AG04449 (cell line): ENCODE results near the gene CFL2.
"Not testable (repeated sequence)": the region's sequence is repeated elsewhere in the genome, so short reads cannot be mapped to it uniquely, and the experiment has no call there.

Experiments
- CTCF ChIA-PET: fragments of 350-600 bp; formaldehyde crosslinking; extraction: SDS; loops from one replicate; lab custom pipeline; 2021; ENCODE audit warnings: antibody characterized with exemption; lab: Yijun Ruan, JAX
- POLR2A ChIA-PET: fragments of 400-600, 350-600 bp; formaldehyde crosslinking; extraction: SDS; loops from one replicate; lab custom pipeline; 2020; ENCODE audit warnings: antibody characterized with exemption, inconsistent platforms; lab: Yijun Ruan, JAX
- DNase-seq: peaks from one replicate; pipeline ENCODE4 v3.0.0-alpha.2; 2010; ENCODE audit warnings: low read depth, low spot score
- H3K4me3 ChIP-seq: 2 replicates; pipeline ENCODE4 v1.5.1; 2011; ENCODE audit warnings: low read depth, mild to moderate bottlenecking, control low read depth, low read length
- CTCF ChIP-seq: IDR thresholded peaks from one replicate; pipeline ENCODE4 v1.5.1; 2011; ENCODE audit warnings: mild to moderate bottlenecking, moderate library complexity, low read length, control low read depth, inconsistent platforms; ENCODE audit not compliant: insufficient read depth; ENCODE audit errors: missing control alignments

CFL2 gene

GRCh38 chr14:34742270-34743115 is 28.1 kb upstream of the CFL2 start:
- DNase-seq, result no peak
- no peak for TF ChIP-seq CTCF
- no peak overlapping the region for H3K4me3 ChIP-seq
- POLR2A ChIA-PET, result no interaction called here
- CTCF ChIA-PET, result interaction anchor here (1.2 to 1.7 kb wide), 3 partner anchors 9 to 20 kb away, joined by 5 read pairs; no protein-coding TSS in a partner anchor

GRCh38 chr14:34741840-34742239 is 27.4 kb upstream of the CFL2 start:
- no peak overlapping the region for H3K4me3 ChIP-seq
- TF ChIP-seq CTCF, result no peak
- ChIA-PET POLR2A (no interaction called here), CTCF (interaction anchor here (1.4 to 1.9 kb wide), 3 partner anchors 12 to 19 kb away, joined by 5 read pairs; no protein-coding TSS in a partner anchor)
- DNase-seq, result no peak

- DNase-seq, H3K4me3 ChIP-seq, POLR2A ChIA-PET: not testable (repeated sequence)
- CTCF ChIA-PET, result interaction anchor here (1.9 kb wide), 1 partner anchor 17 kb away, joined by 5 read pairs; no protein-coding TSS in a partner anchor
Measured at GRCh38 chr14:34740139-34740538, 25.7 kb upstream of the CFL2 start.

- DNase-seq, CTCF ChIA-PET, POLR2A ChIA-PET, H3K4me3 ChIP-seq: not testable (repeated sequence)
Measured at GRCh38 chr14:34737079-34737478, 22.7 kb upstream of the CFL2 start.

GRCh38 chr14:34733245-34733644 is 18.9 kb upstream of the CFL2 start:
- CTCF ChIA-PET, result interaction anchor here (1.3 to 3.7 kb wide), 6 partner anchors 10 to 63 kb away, joined by 5 to 67 read pairs (median 8); no protein-coding TSS in a partner anchor
- no peak overlapping the region for H3K4me3 ChIP-seq
- POLR2A ChIA-PET, result interaction anchor here (0.6 kb wide), 1 partner anchor 19 kb away, joined by 3 read pairs; no protein-coding TSS in a partner anchor

GRCh38 chr14:34732802-34733201 is 18.4 kb upstream of the CFL2 start:
- ChIA-PET POLR2A (interaction anchor here (0.6 kb wide), 1 partner anchor 19 kb away, joined by 3 read pairs; no protein-coding TSS in a partner anchor), CTCF (interaction anchor here (1.3 to 3.7 kb wide), 6 partner anchors 9 to 62 kb away, joined by 5 to 67 read pairs (median 8); no protein-coding TSS in a partner anchor)
- no peak overlapping the region for H3K4me3 ChIP-seq
- TF ChIP-seq CTCF, result no peak
- DNase-seq, result no peak

More at GRCh38 chr14:34733245-34733644, 18.9 kb upstream of the CFL2 start:
- DNase-seq, result no peak
- no peak for TF ChIP-seq CTCF

GRCh38 chr14:34723867-34724266 is 9.5 kb upstream of the CFL2 start:
- POLR2A ChIA-PET, result no interaction called here
- TF ChIP-seq CTCF, result no peak

More at GRCh38 chr14:34723867-34724266, 9.5 kb upstream of the CFL2 start:
- CTCF ChIA-PET, result interaction anchor here (1.2 to 5.5 kb wide), 12 partner anchors 9 to 258 kb away, joined by 3 to 111 read pairs (median 8); partner anchors contain the start of genes CFL2 and SRP54
- DNase-seq, result no peak
- no peak overlapping the region for H3K4me3 ChIP-seq
